SIG-M5 treated with dmso at 0.1 percent for 504 hours (cell line): Measurements from ENCODE around the gene TMEM273.
A peak's percentile ranks its signal among the peaks of the same experiment; 100 is the strongest.

ENCODE experiments used
- DNase-seq: peaks from one replicate; lab custom pipeline; 2025; ENCODE audit not compliant: unreplicated experiment; lab: John Stamatoyannopoulos, UW

The TMEM273 gene, protein sequence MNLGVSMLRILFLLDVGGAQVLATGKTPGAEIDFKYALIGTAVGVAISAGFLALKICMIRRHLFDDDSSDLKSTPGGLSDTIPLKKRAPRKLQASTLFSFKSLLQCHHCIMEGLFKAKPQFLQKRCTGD

DNA sequence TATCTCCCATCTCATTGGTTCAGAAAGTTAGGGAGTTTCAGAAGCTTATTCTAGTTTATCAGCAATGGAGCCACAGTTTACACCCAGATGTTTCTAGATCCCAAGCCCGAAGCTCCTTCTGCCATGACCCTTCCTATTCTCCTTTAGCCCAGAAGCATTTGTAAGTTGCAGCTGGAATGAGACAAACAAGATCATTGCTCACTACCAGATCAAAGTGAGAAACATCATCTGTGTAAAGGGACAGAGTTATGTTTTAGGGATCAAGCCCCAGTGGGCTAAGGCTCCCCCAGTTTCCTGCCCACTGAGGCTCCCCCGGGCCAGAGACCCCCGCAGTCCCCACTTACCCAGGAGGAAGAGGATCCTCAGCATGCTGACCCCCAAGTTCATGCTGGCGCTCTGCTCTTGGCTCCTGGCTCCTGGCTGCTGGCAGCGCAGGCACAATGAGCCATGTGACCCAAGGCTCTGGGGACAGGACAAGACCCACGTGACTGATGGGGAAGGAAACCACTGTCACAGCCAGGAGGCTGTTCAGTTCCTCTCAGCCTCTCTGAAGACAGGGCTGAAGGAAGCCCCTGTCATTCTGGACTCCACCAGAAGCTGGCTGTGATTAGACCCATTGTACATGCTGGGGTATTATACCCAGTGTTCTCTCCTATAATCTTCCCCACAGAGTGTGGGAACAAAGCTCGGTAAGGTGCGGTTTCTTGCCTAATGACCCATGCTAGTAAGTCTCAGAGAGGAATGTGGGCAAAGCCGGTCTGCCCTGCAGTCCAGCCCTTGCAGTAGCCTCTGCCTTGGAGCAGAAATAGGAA is at the start of gene TMEM273:
TMEM273 (minus strand) TSS at position 442 of the 812 bp plus-strand sequence; CDS start at position 387, 55 bp downstream.
- DNase-seq, result peak; percentile 29

GRCh38 chr10:49237985-49238384 is 49.8 kb upstream of the TMEM273 start:
- DNase-seq, result no peak

- no peak for DNase-seq
Observed at GRCh38 chr10:49235392-49235791, 47.2 kb upstream of the TMEM273 start.

GRCh38 chr10:49231086-49231820 is 43.1 kb upstream of the TMEM273 start:
- DNase-seq, result no peak

DNA sequence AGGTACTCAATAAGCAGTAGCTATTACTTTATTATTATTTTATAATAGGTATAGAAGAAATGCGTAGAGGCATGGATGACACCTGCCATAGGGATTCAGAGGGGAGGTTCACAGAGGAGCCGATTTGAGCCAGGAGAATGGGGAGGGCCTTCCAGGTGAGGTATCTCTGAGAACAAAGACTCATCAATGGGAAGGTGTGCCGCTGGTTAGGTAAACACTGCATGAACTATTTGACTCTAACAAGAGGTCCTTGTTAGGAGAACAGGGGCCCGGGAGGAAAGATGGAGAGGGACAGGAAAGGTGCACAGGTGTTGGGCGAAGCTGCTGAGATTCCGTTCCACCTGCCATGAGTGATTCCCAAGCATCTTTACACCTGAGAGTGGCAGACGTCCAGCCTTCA is 41.8 kb upstream of the TMEM273 start:
- DNase-seq, result no peak

DNA sequence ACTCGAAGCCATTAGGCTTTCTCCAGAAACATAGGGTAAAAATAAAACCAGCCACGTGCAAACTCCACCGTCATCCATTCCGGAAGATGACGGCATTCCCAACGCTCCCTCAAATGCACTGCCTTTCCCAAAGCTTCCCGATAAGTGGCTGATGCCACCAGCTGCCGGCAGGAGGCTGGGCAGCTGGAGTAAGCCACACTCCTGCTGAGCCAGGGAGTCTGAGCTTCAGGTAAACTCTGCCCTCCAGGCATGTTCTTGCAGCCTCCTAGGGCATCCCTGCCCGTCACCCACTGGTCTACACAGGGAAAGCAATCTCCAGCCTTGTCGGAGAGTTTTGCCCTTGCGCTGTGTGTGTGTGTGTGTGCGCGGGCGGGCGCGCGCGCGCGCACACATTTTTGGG is 40.5 kb upstream of the TMEM273 start:
- no peak for DNase-seq

GRCh38 chr10:49227406-49227805 is 39.2 kb upstream of the TMEM273 start:
- no peak for DNase-seq

GRCh38 chr10:49226594-49226993 is 38.4 kb upstream of the TMEM273 start:
- no peak for DNase-seq

DNA sequence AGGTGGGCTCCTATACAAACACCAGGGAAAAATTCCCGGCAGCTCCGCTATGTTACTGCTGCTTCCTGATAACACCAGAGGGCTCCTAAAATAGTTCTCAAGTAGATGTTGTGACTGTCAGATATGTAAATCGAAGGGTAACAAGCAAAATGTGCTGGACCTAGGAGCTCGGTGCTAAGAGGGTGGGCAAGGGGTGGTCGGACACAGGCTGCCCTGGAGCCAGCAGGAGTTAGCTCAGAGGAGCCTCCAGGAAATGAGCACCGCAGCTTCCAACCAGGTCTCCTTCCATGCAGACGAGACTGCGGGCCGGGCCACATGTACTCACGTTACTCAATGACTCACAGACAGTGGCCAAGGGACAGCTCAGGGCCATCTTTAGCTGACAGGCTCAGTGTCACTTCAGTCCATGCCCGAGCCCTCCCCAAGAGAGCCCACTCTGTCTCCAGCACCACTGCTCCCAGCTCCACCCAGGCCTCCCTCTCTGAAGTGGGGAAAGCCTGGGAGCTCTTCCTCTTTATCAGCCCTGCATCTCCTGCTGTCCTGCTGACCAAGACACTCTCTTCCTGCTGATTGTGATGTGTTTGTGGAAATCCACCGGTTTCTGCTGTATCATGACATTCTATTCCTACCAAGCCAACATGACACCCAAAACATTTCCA is 37.2 kb upstream of the TMEM273 start:
- DNase-seq, result no peak

DNA sequence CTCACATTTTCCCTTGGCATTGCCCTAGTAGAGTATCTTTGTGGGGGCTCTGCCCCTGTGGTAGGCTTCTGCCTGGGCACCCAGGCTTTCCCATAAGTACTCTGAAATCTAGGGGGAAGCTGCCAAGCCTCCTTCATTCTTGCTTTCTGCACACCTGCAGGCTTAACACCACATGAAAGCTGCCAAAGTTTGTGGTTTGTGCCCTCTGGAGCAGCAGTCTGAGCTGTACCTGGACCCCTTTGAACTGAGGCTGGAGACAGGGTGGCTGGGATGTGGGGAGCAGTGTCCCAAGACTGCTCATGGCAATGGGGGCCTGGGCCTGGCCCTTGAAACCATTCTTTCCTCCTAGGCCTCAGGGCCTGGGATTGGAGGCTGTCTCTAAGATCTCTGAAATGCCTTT is 35.0 kb upstream of the TMEM273 start:
- DNase-seq, result no peak

DNA sequence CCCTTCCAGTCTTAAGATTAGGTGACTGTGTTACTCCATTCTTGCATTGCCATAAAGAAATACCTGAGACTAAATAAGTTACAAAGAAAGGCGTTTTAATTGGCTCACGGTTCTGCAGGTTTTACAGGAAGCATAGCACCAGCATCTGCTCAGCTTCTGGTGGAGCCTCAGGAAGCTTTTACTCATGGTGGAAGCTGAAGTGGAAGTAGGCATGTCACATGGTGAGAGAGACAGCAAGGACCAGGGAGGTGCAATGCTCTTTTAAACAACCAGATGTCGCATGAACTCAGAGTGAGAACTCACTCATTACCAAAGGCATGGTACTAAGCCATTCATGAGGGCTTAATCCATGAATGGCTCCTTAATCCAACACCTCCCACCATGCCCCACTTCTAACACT is 34.0 kb upstream of the TMEM273 start:
- no peak for DNase-seq

DNA sequence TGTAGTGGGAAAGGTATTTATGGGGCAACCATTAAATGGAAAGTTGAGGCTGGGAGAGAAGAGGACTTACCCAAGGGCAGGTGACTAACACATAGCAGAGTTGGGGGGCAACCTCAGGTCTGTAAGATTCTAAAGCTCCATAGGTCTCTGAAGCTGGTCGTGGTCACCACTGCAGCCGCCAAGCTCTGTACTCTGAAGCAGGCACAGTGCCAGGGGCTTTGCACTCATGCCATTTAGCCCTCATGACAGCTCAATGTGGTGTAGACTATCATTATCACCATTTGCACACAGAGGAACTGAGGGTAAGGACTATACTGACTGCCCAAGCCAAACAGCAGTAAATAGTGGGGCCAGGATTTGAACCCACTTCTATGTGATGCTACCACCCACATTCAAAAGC is 32.5 kb upstream of the TMEM273 start:
- DNase-seq, result no peak

DNA sequence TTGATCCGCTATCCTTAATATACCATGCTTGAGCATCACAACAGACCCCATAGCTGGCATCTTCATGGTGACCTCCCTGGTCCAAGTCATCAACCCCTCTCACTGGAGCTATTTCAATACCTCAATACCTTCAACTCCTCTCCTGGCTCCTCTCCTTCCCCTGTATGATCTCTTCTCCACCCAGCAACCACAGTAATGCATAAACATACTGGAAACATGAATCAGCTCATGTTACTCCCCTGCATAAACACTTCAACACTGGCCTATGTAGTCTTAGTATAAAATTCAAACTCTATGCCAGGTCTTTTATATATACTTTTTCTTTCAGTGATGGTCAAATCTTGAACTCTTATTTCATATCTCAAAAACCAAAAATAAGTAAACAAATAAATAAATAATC is 31.8 kb upstream of the TMEM273 start:
- no peak for DNase-seq

- DNase-seq, result no peak
Observed at GRCh38 chr10:49219248-49219647, 31.1 kb upstream of the TMEM273 start.

- no peak for DNase-seq
Observed at GRCh38 chr10:49218480-49218879, 30.3 kb upstream of the TMEM273 start.

DNA sequence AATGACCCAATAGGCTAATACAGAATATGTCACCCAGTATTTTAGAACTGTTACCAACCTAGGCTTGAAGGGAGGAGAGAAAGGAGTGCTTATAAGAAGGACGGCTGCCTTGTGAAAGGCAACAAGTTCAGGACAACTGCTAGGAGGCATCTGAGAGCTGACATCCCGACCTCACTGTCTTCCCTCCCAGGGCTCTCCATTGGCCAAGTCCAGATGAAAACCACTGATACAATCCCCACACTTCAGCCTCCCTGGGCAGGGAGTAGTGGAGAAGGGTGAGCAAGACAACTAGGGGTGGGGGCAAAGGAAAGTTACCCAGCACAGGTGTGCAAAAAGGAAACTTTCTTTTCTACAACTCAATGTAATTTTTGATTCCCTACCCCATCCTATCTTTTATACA is 29.5 kb upstream of the TMEM273 start:
- no peak for DNase-seq

GRCh38 chr10:49213211-49213610 is 25.0 kb upstream of the TMEM273 start:
- DNase-seq, result no peak

- no peak for DNase-seq
Observed at GRCh38 chr10:49212783-49213182, 24.6 kb upstream of the TMEM273 start.

DNA sequence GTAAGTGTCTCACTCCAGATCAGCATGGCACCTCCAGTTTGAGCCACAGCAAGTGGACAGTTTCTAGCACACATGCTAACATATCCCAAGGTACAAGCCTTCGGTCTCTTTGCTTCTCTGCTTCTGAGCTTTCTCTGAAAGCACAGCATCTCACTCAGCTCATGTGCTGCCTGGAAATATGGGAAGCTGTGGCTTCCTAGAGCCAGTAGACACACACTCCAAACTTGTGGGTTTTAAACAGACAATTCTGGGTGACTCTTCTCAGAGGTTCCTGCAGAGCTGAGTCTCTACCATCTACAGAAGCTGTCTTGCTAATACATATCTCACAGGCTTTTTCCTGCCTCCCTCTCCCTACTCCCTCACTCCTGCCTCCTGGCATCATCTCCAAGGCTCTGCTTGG is 23.9 kb upstream of the TMEM273 start:
- no peak for DNase-seq

- DNase-seq, result no peak
Observed at GRCh38 chr10:49208996-49209395, 20.8 kb upstream of the TMEM273 start.

DNA sequence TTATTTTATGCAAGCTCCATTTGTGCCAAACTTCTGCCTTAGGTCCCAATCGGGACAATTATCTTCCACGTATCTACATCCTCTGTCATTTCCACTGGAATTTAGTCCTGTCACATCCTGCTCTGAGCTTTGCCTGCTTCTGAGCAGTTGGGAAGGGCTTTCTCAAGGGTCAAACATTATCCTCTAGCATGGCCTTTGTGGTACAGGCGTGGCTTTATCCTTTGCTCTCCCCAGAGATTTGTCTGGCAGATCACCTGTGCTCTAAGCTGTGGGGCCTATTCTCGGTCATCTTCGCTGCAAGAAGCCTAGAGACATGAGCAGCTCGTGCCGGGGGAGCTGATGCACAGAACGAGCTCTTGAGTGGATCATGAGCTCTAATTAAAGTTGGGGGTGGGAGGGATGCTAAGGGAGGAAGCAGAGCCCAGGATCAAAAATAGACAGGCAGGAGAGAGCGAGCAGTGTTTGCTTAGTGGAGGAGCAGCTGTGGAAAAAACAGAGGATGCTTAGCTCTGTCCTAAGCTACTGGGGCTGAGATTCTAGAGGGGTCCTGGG is 19.8 kb upstream of the TMEM273 start:
- no peak for DNase-seq
